ENCODE results near the gene PHF24.

The PHF24 gene

DNA sequence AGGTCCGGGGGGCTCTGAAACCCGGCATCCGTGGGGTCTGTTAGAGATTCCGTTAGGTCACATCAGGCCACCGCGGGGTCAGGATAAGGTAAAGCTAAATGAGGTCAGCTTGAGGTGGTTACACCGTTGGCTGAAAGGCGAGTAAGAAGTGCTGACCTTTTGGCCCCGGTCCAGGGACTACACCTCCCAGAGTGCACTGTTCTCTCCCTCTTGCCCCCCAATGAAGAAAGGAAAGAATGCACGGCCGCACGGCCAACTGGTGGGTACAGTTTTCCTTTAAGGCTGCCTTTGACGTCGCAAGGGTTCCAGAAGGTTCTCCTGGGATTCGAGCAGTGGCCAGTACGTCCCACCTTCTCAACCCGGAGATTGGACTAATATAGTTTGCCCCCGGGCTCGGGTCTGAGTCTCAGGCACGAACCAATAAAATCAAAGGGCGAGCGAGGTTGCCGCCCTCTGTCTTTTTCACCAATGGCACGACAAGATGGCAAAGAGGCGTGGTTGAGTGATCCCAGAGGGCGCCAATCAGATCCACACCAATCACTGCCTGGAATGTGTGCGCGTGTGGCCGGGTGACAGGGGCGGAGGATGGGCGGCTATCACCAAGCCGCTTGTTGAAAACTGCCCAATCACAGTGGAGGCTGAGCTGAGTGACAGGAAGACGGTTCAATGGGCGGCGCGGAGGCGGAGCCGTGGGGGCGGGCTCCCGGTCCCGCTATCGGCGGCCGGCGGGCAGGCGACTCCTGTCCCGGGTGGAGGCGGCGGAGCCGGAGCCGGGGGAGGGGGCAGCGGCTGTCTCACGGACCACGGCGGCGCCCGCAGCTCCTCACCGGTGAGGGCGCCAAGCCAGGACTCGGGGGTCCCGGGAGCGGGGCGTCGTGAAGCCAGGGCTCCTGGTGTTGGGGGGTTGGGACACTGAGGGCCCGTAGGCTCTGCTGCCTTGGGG is 31.2 kb downstream of the PHF24 start, which contains the start of gene DNAJB5:
TSS of gene DNAJB5 (plus strand) at position 743 of the 943 bp plus-strand sequence. CDS start 886 bp downstream, outside the sequence.
- H3K4me3 ChIP-seq (ENCODE audit: low read depth, low read length): peak within 1 kb of the TSS; percentile 86
- peak; percentile 100 for DNase-seq (ENCODE audit: low read depth)
- TF ChIP-seq, protein P1, sequence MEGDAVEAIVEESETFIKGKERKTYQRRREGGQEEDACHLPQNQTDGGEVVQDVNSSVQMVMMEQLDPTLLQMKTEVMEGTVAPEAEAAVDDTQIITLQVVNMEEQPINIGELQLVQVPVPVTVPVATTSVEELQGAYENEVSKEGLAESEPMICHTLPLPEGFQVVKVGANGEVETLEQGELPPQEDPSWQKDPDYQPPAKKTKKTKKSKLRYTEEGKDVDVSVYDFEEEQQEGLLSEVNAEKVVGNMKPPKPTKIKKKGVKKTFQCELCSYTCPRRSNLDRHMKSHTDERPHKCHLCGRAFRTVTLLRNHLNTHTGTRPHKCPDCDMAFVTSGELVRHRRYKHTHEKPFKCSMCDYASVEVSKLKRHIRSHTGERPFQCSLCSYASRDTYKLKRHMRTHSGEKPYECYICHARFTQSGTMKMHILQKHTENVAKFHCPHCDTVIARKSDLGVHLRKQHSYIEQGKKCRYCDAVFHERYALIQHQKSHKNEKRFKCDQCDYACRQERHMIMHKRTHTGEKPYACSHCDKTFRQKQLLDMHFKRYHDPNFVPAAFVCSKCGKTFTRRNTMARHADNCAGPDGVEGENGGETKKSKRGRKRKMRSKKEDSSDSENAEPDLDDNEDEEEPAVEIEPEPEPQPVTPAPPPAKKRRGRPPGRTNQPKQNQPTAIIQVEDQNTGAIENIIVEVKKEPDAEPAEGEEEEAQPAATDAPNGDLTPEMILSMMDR (IDR thresholded peaks at IDR 0.05; ENCODE audit: insufficient read depth, low read depth, low read length, missing control alignments): no peak

DNA sequence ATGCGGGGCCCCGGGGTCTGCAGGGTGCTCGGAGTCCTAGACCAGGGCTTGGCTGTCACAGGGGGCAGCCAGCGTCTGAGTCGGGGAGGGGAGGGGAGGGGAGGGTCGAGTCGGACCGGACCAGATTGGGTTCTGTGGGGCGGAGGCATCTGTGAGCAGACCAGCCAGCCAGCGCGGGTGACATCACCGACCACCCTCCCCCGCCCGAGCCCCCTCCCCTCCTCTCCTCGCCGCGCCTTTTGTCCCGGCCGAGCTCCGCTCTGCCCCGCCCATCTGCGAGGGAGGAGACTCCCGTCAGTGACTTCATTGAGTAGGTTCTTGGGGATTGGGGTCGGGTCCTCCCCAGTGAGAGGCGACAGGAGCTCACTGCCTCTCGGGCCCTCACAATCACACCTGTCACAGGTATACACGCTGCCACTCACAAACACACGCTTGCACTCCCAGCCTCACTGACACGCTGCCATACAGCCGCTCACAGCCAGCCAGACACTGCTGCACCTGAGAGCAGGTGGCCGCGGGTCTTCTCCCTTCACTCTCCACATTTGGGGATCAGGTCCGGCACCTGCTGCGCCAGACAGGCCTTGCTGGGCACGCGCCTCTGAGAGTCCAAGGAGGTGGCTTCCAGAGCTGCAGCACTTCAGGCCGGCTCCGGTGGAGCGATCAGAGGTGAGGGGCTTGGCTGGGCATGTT is 32.0 kb downstream of the PHF24 start:
- peak; percentile 46 for DNase-seq (ENCODE audit: low read depth)
- TF ChIP-seq, protein P1 (IDR thresholded peaks at IDR 0.05; ENCODE audit: insufficient read depth, low read depth, low read length, missing control alignments): no peak
- H3K4me3 ChIP-seq (ENCODE audit: low read depth, low read length): peak overlapping the region; percentile 86

- H3K4me3 ChIP-seq (ENCODE audit: low read depth, low read length): peak overlapping the region; percentile 86
- peak; percentile 37 for DNase-seq (ENCODE audit: low read depth)
- TF ChIP-seq, protein P1 (IDR thresholded peaks at IDR 0.05; ENCODE audit: insufficient read depth, low read depth, low read length, missing control alignments): no peak
These were observed 33.0 kb downstream of the PHF24 start for GRCh38 chr9:34990908-34991606.

- H3K4me3 ChIP-seq (ENCODE audit: low read depth, low read length): peak overlapping the region; percentile 21
- TF ChIP-seq, protein P1 (IDR thresholded peaks at IDR 0.05; ENCODE audit: insufficient read depth, low read depth, low read length, missing control alignments): peak; percentile 23
- DNase-seq (ENCODE audit: low read depth): peak; percentile 58
These were observed 33.7 kb downstream of the PHF24 start for GRCh38 chr9:34991607-34992375.

DNA sequence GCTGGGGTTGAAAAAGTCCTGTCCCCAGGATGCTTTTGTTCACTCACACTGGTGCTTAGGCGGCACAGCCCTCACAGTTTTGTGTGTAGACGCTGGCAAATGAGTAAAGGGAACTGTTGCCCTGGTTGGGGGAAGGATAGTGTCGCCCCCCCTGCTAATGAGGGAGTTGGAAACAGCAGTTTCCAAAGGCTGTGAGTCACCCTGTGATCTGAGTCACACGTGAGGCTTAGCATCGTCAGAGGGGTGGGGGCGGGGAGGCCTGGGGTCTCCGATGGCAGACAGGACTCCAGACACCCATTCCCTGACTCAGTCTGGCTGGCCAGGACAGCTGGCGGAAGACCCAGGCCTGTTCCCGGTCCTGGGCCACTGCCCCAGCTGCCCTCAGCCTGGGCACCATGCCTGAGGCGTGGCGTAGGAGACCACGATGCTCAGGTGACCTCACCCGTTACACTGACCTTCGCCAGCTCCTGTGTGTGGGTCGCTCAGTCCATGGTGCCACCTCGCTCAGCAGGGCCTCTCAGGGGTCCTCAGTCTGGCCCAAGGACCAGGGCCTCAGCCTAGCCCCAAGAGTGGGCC is 34.4 kb downstream of the PHF24 start:
- H3K4me3 ChIP-seq (ENCODE audit: low read depth, low read length): peak overlapping the region; percentile 21; the same call in 1 of the 2 replicates
- TF ChIP-seq, protein P1 (IDR thresholded peaks at IDR 0.05; ENCODE audit: insufficient read depth, low read depth, low read length, missing control alignments): no peak
- DNase-seq (ENCODE audit: low read depth): peak; percentile 31
